ENCODE data around the gene MAGEA2. TPM values are rescaled to one million over a fixed set of nuclear protein-coding genes. Genes with fewer than 3 reads are reported as not detected.
"Not testable (repeated sequence)": the region's sequence is repeated elsewhere in the genome, so short reads cannot be mapped to it uniquely, and the experiment has no call there.

The MAGEA2 gene
- total RNA-seq = not detected

GRCh38 chrX:152753686-152754650, at the start of gene MAGEA2:
MAGEA2 (minus strand) TSS chrX:152753842; CDS start chrX:152751363, 2,479 bp downstream.
- H3K27me3 Mint-ChIP-seq (ENCODE audit: low read depth); DNase-seq; H3K4me3 Mint-ChIP-seq; H3K4me1 Mint-ChIP-seq (ENCODE audit: low read depth); H3K9me3 Mint-ChIP-seq; H3K36me3 Mint-ChIP-seq (ENCODE audit: insufficient read depth); ATAC-seq: not testable (repeated sequence)

GRCh38 chrX:152798945-152799344, 45.3 kb upstream of the MAGEA2 start:
- Mint-ChIP-seq H3K27me3 (ENCODE audit: low read depth) (peaks cover 7% of the 10 kb centered on the region), H3K9me3 (no peaks in the 10 kb centered on the region), H3K4me3 (no peak overlapping the region), H3K4me1 (ENCODE audit: low read depth) (no peaks in the 10 kb centered on the region), H3K36me3 (ENCODE audit: insufficient read depth) (no peaks in the 10 kb centered on the region)
- ATAC-seq = no peak
- no peak for DNase-seq

- H3K36me3 Mint-ChIP-seq (ENCODE audit: insufficient read depth); H3K9me3 Mint-ChIP-seq; H3K27me3 Mint-ChIP-seq (ENCODE audit: low read depth); H3K4me3 Mint-ChIP-seq; DNase-seq; H3K4me1 Mint-ChIP-seq (ENCODE audit: low read depth): not testable (repeated sequence)
- peak; percentile 30 to 58 for ATAC-seq
These were observed 33.4 kb upstream of the MAGEA2 start for GRCh38 chrX:152787062-152787461.

- not testable (repeated sequence) for H3K9me3 Mint-ChIP-seq; DNase-seq; H3K36me3 Mint-ChIP-seq (ENCODE audit: insufficient read depth); H3K4me3 Mint-ChIP-seq; H3K27me3 Mint-ChIP-seq (ENCODE audit: low read depth); H3K4me1 Mint-ChIP-seq (ENCODE audit: low read depth); ATAC-seq
These were observed 16.1 kb upstream of the MAGEA2 start, which contains the start of gene MAGEA6 for GRCh38 chrX:152769549-152770289. MAGEA6 (minus strand) TSS chrX:152769689; CDS start chrX:152767650, 2,039 bp downstream.

- not testable (repeated sequence) for ATAC-seq; H3K4me3 Mint-ChIP-seq; H3K36me3 Mint-ChIP-seq (ENCODE audit: insufficient read depth); H3K27me3 Mint-ChIP-seq (ENCODE audit: low read depth); H3K9me3 Mint-ChIP-seq; H3K4me1 Mint-ChIP-seq (ENCODE audit: low read depth); DNase-seq
These were observed 12.9 kb upstream of the MAGEA2 start for GRCh38 chrX:152766562-152766961.

GRCh38 chrX:152761582-152761981, 7.9 kb upstream of the MAGEA2 start:
- ATAC-seq; H3K9me3 Mint-ChIP-seq; DNase-seq; H3K4me3 Mint-ChIP-seq; H3K27me3 Mint-ChIP-seq (ENCODE audit: low read depth); H3K4me1 Mint-ChIP-seq (ENCODE audit: low read depth); H3K36me3 Mint-ChIP-seq (ENCODE audit: insufficient read depth): not testable (repeated sequence)

- H3K36me3 Mint-ChIP-seq (ENCODE audit: insufficient read depth); ATAC-seq; H3K9me3 Mint-ChIP-seq; H3K4me1 Mint-ChIP-seq (ENCODE audit: low read depth); DNase-seq; H3K4me3 Mint-ChIP-seq; H3K27me3 Mint-ChIP-seq (ENCODE audit: low read depth): not testable (repeated sequence)
These were observed 5.9 kb upstream of the MAGEA2 start for GRCh38 chrX:152759544-152759943.

GRCh38 chrX:152758918-152759317, 5.3 kb upstream of the MAGEA2 start, which contains the start of gene CSAG3:
CSAG3 (plus strand) TSS chrX:152759218.
- not testable (repeated sequence) for H3K36me3 Mint-ChIP-seq (ENCODE audit: insufficient read depth); ATAC-seq; H3K4me3 Mint-ChIP-seq; DNase-seq; H3K27me3 Mint-ChIP-seq (ENCODE audit: low read depth); H3K4me1 Mint-ChIP-seq (ENCODE audit: low read depth); H3K9me3 Mint-ChIP-seq

GRCh38 chrX:152754871-152755270, 1.2 kb upstream of the MAGEA2 start:
- H3K4me3 Mint-ChIP-seq = not testable (repeated sequence)

GRCh38 chrX:152738560-152738959, 15.1 kb downstream of the MAGEA2 start:
- DNase-seq = no peak
- Mint-ChIP-seq H3K36me3 (ENCODE audit: insufficient read depth) (no peaks in the 10 kb centered on the region), H3K9me3 (no peaks in the 10 kb centered on the region), H3K27me3 (ENCODE audit: low read depth) (peaks cover 3% of the 10 kb centered on the region), H3K4me3 (no peak overlapping the region), H3K4me1 (ENCODE audit: low read depth) (no peaks in the 10 kb centered on the region)
- no peak for ATAC-seq

More at GRCh38 chrX:152754871-152755270, 1.2 kb upstream of the MAGEA2 start:
- H3K4me1 Mint-ChIP-seq (ENCODE audit: low read depth); H3K9me3 Mint-ChIP-seq; ATAC-seq; H3K27me3 Mint-ChIP-seq (ENCODE audit: low read depth); H3K36me3 Mint-ChIP-seq (ENCODE audit: insufficient read depth); DNase-seq: not testable (repeated sequence)

GRCh38 chrX:152736528-152736927, 17.1 kb downstream of the MAGEA2 start:
- DNase-seq; ATAC-seq; H3K36me3 Mint-ChIP-seq (ENCODE audit: insufficient read depth); H3K9me3 Mint-ChIP-seq; H3K4me1 Mint-ChIP-seq (ENCODE audit: low read depth); H3K4me3 Mint-ChIP-seq; H3K27me3 Mint-ChIP-seq (ENCODE audit: low read depth): not testable (repeated sequence)

GRCh38 chrX:152735860-152736511, 17.7 kb downstream of the MAGEA2 start:
- Mint-ChIP-seq H3K27me3 (ENCODE audit: low read depth) (peaks cover 3% of the 10 kb centered on the region), H3K4me1 (ENCODE audit: low read depth) (no peaks in the 10 kb centered on the region), H3K9me3 (no peaks in the 10 kb centered on the region), H3K36me3 (ENCODE audit: insufficient read depth) (no peaks in the 10 kb centered on the region), H3K4me3 (no peak overlapping the region)
- DNase-seq = no peak
- no peak for ATAC-seq

GRCh38 chrX:152735101-152735500, 18.5 kb downstream of the MAGEA2 start:
- DNase-seq (no peak), ATAC-seq (no peak)
- H3K9me3 Mint-ChIP-seq = no peaks in the 10 kb centered on the region
- H3K27me3 Mint-ChIP-seq (ENCODE audit: low read depth) = peaks cover 3% of the 10 kb centered on the region
- H3K36me3 Mint-ChIP-seq (ENCODE audit: insufficient read depth) = no peaks in the 10 kb centered on the region
- no peak overlapping the region for H3K4me3 Mint-ChIP-seq
- H3K4me1 Mint-ChIP-seq (ENCODE audit: low read depth) = no peaks in the 10 kb centered on the region

GRCh38 chrX:152734143-152734858, 19.3 kb downstream of the MAGEA2 start:
- H3K27me3 Mint-ChIP-seq (ENCODE audit: low read depth); H3K4me1 Mint-ChIP-seq (ENCODE audit: low read depth); H3K4me3 Mint-ChIP-seq; H3K9me3 Mint-ChIP-seq; DNase-seq; ATAC-seq; H3K36me3 Mint-ChIP-seq (ENCODE audit: insufficient read depth): not testable (repeated sequence)
